Endothelial cell of hepatic sinusoid (primary cell): ENCODE data around the gene ABCA2.
"Not testable (repeated sequence)": the region's sequence is repeated elsewhere in the genome, so short reads cannot be mapped to it uniquely, and the experiment has no call there.

Experiments
- in situ Hi-C: cut with HindIII; loops from 2 replicates; pipeline ENCODE4 v1.10.0; 2017; ENCODE audit warnings: low sequenced_read_pairs

ABCA2 gene

GRCh38 chr9:137017791-137018497, 10.1 kb downstream of the ABCA2 start:
- in situ Hi-C loops = no loop called here

- in situ Hi-C loops = no loop called here
Measured at GRCh38 chr9:137017071-137017470, 11.0 kb downstream of the ABCA2 start.

GRCh38 chr9:137016436-137016835, 11.6 kb downstream of the ABCA2 start:
- in situ Hi-C loops = no loop called here

- in situ Hi-C loops = no loop called here
Measured at GRCh38 chr9:137015976-137016375, 12.1 kb downstream of the ABCA2 start.

GRCh38 chr9:137015540-137015930, 12.5 kb downstream of the ABCA2 start:
- in situ Hi-C loops = no loop called here

GRCh38 chr9:137014776-137015539, 13.1 kb downstream of the ABCA2 start:
- in situ Hi-C loops = no loop called here

GRCh38 chr9:137014166-137014565, 13.9 kb downstream of the ABCA2 start:
- in situ Hi-C loops = no loop called here

- in situ Hi-C loops = no loop called here
Measured at GRCh38 chr9:137013571-137013940, 14.5 kb downstream of the ABCA2 start.

GRCh38 chr9:137012694-137013570, 15.1 kb downstream of the ABCA2 start:
- in situ Hi-C loops = no loop called here

- in situ Hi-C loops = no loop called here
Measured at GRCh38 chr9:137011907-137012675, 15.9 kb downstream of the ABCA2 start.

GRCh38 chr9:137011156-137011555, 16.9 kb downstream of the ABCA2 start:
- in situ Hi-C loops = no loop called here

GRCh38 chr9:137009938-137010732, 17.9 kb downstream of the ABCA2 start:
- in situ Hi-C loops = no loop called here

GRCh38 chr9:137009217-137009616, 18.8 kb downstream of the ABCA2 start:
- in situ Hi-C loops = no loop called here

GRCh38 chr9:137008312-137008711, 19.7 kb downstream of the ABCA2 start:
- in situ Hi-C loops = no loop called here

GRCh38 chr9:137007816-137008270, 20.2 kb downstream of the ABCA2 start:
- in situ Hi-C loops = no loop called here

- in situ Hi-C loops = no loop called here
Measured at GRCh38 chr9:137007108-137007815, 20.8 kb downstream of the ABCA2 start.

GRCh38 chr9:137006116-137007003, 21.7 kb downstream of the ABCA2 start:
- in situ Hi-C loops = no loop called here

- in situ Hi-C loops = not testable (repeated sequence)
Measured at GRCh38 chr9:137004285-137004684, 23.8 kb downstream of the ABCA2 start.
